Left ventricle myocardium inferior (tissue), 1 donor: Measurements from ENCODE around the gene SRPRA. TPM values are rescaled to one million over a fixed set of nuclear protein-coding genes. Genes with fewer than 3 reads are reported as not detected.

Experiments
- DNase-seq: peaks from one replicate; pipeline ENCODE4 v3.0.0-alpha.2; 2020
- H3K27ac ChIP-seq: fragments of 200-600 bp; replicated peaks from 2 replicates; pipeline ENCODE4 v1.8.0; 2021
- H3K27me3 ChIP-seq: fragments of 200-600 bp; 2 replicates; pipeline ENCODE4 v1.8.0; 2021; ENCODE audit warnings: low read depth
- H3K36me3 ChIP-seq: fragments of 200-600 bp; 2 replicates; pipeline ENCODE4 v1.8.0; 2021
- H3K4me1 ChIP-seq: fragments of 200-600 bp; 2 replicates; pipeline ENCODE4 v1.8.0; 2021
- H3K4me3 ChIP-seq: fragments of 200-600 bp; 2 replicates; pipeline ENCODE4 v1.8.0; 2021; ENCODE audit warnings: mild to moderate bottlenecking, moderate library complexity
- H3K9me3 ChIP-seq: fragments of 200-600 bp; replicated peaks from 2 replicates; pipeline ENCODE4 v1.8.0; 2021
- intact Hi-C: fragments of 100-400 bp; cut with micrococcal nuclease; formaldehyde crosslinking; loops from one replicate; pipeline ENCODE4 v1.11.0; 2022
- total RNA-seq: library from RNA; stranded (reverse); fragmentation: NEBNext Ultra II Directional; extraction: Animal tissue kit (Norgen Biotek cat#: 25700); gene quantifications from one replicate; pipeline ENCODE4 v1.2.1, GENCODE V29; 2021
- TF ChIP-seq, protein P1 (sequence below): fragments of 200-600 bp; IDR thresholded peaks from 2 replicates; pipeline ENCODE4 v1.8.0; 2021; ENCODE audit warnings: antibody characterized with exemption, mild to moderate bottlenecking, borderline replicate concordance
- donor health status: DM: no; HTN: yes; CAD: no; lungs with severe emphysema.

The SRPRA gene
- total RNA-seq, 1 donor from 2014 or later: 64.2 TPM

DNA sequence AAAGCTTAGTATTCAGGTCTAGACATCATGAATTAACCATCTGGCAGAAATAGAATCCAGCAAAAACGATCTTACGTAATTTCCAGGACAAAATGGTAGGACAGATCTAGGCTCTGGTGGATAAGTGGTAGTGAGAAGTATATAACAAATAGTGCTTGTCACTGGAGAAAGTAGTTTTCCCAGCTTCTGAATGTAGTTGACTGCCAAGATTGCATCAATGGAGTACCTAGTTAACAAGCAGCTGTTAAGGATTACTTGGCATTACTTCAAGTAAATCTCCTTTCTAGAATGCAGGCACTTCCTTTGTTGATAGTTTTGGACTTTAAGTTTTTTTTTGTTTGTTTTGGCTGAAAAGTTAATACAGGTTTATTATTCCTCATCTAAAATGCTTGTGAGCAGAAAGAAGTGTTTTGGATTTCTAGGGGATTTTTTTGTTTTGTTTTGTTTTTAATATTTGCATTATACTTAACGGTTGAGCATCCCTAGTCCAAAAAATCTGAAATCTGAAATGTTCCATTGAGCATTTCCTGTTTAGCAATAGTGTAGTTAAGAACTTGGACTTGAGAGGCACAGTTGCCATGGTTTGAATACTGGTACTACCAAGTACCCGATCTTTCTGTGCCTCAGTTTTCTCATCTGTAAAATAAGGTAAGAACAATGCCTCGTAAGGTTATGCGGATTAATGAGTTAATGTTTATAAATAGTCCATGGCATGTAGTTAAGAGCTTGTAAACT lies 36.8 kb downstream of the SRPRA start:
- no peak overlapping the region for H3K4me3 ChIP-seq
- peak overlapping the region; percentile 15 for H3K27ac ChIP-seq
- no peak for DNase-seq
- intact Hi-C loops: no loop called here
- H3K4me1 ChIP-seq: peaks cover 30% of the 10 kb centered on the region
- TF ChIP-seq, protein P1, sequence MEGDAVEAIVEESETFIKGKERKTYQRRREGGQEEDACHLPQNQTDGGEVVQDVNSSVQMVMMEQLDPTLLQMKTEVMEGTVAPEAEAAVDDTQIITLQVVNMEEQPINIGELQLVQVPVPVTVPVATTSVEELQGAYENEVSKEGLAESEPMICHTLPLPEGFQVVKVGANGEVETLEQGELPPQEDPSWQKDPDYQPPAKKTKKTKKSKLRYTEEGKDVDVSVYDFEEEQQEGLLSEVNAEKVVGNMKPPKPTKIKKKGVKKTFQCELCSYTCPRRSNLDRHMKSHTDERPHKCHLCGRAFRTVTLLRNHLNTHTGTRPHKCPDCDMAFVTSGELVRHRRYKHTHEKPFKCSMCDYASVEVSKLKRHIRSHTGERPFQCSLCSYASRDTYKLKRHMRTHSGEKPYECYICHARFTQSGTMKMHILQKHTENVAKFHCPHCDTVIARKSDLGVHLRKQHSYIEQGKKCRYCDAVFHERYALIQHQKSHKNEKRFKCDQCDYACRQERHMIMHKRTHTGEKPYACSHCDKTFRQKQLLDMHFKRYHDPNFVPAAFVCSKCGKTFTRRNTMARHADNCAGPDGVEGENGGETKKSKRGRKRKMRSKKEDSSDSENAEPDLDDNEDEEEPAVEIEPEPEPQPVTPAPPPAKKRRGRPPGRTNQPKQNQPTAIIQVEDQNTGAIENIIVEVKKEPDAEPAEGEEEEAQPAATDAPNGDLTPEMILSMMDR: no peak
- no peaks in the 10 kb centered on the region for H3K27me3 ChIP-seq
- no peaks in the 10 kb centered on the region for H3K9me3 ChIP-seq
- peaks cover 17% of the 10 kb centered on the region for H3K36me3 ChIP-seq

DNA sequence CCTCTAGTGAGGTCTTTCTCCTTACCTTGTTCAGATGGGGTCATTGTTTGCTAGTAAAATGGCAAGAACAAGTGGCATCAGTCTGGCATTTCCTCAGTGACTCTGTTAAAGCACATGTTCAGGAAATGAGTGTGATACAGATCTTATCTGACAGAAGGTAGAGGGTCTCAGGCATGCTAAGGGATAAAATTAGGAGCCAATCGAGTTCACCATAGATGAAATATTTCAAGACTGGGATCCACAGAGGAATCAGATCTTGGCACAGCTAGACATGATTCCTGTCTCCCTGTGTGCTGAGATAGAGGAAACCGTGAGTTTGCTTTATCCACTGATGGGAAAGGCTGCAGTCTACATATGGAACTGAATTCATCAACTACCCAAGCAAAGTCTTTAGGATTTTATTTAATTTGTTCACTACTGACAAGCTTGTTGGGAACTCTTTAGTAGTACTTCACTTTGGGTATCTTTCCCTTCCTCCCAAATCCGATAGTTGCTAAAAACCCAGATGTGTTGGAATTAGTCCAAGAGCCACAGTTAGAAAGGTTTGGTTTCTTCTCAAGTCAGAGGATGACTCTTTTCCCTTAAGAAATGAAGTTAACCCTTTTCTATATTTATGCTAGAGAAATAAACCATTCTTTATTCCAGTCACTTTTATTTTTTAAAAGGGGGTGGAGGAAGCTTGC lies 38.7 kb downstream of the SRPRA start:
- TF ChIP-seq, protein P1: no peak
- peak overlapping the region; percentile 41 for H3K27ac ChIP-seq
- intact Hi-C loops: no loop called here
- H3K36me3 ChIP-seq: peaks cover under 1% of the 10 kb centered on the region
- DNase-seq: no peak
- no peak overlapping the region for H3K4me3 ChIP-seq
- no peaks in the 10 kb centered on the region for H3K9me3 ChIP-seq
- H3K4me1 ChIP-seq: peaks cover 30% of the 10 kb centered on the region
- no peaks in the 10 kb centered on the region for H3K27me3 ChIP-seq

DNA sequence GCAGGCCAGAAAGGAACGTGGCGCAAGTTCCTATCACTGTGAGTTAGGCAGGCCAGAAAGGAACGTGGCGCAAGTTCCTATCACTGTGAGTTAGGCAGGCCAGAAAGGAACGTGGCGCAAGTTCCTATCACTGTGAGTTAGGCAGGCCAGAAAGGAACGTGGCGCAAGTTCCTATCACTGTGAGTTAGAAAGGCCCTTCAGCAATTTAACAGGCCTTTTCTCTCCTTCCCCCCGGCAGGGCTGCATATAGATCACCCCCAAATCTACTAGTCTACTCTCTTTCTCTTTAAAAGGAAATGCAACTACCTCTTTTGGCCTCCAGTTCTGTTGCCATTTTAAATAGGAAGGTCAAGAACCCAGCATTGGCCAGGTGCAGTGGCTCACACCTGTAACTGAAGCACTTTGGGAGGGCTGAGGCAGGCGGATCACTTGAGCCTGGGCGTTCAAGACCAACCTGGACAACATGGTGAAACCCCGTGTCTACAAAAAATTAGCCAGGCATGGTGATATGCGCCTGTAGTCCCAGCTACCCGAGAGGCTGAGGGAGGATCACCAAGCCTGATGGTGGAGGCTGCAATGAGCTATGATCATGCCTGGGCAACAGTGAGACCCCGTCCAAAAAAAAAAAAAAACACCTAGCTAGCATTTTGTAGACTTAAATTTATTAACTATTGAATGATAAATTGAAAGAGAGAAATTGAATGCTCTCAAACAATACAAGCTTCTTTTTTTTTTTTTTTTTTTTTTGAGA lies 42.2 kb downstream of the SRPRA start:
- Histone ChIP-seq H3K36me3 (no peaks in the 10 kb centered on the region), H3K4me3 (no peak overlapping the region), H3K27me3 (no peaks in the 10 kb centered on the region), H3K9me3 (no peaks in the 10 kb centered on the region), H3K4me1 (peaks cover 21% of the 10 kb centered on the region), H3K27ac (peak overlapping the region; percentile 28)
- TF ChIP-seq, protein P1: no peak
- intact Hi-C loops: no loop called here
- no peak for DNase-seq

DNA sequence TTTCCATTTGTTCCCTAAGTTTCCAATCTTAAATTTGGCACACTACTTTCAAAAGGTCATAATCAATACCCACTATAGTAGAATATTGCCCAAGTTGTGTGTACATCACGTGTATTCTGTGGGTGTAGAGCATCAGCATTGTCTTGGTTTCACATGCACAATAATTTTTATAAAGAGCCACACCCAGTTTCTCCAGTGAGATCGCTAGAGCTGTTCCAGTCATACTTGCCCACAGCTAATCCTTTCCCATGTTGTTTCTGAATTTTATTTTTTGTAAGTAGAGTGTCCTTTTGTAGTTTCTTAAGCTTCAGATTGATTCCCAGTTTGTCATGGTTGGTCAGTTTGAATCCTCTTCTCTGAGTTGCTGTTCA lies 43.4 kb downstream of the SRPRA start:
- Histone ChIP-seq H3K9me3 (no peaks in the 10 kb centered on the region), H3K4me3 (no peak overlapping the region), H3K36me3 (no peaks in the 10 kb centered on the region), H3K4me1 (peaks cover 9% of the 10 kb centered on the region), H3K27me3 (no peaks in the 10 kb centered on the region), H3K27ac (no peak overlapping the region)
- intact Hi-C loops: no loop called here
- TF ChIP-seq, protein P1: no peak
- no peak for DNase-seq

DNA sequence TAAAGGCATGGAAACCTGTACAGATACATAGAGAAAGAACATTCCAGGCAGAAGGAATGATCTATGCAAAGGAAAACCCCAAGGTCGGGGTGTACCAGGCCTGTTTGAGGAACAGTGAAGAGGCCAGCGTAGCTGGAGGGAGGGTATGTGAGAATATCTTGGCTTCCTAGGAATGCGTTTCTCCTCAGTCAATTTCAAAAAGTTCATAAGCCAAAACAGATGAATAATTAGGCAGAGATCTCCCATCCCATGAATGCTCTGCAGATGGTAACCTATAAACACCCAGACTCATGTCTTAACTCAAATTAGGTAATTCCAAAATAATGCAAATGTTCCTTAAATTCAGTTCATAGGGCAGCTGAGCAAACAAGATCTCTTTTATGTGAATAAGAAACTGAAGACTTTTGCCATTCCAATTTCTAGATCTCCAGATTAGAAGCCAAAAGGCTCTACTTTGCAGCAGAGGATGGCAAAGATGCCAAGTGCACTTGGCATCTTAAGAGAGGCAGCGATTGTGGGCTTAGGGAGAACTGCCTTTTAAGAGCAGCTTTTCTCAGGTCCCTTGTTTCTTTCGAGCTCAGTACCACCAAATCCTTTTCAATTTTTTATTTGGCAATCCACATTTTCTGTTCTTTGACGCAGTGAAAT lies 43.9 kb downstream of the SRPRA start:
- DNase-seq: no peak
- H3K27ac ChIP-seq: no peak overlapping the region

More for the DNA sequence above, 43.9 kb downstream of the SRPRA start:
- peaks cover 4% of the 10 kb centered on the region for H3K4me1 ChIP-seq
- H3K36me3 ChIP-seq: no peaks in the 10 kb centered on the region
- intact Hi-C loops: no loop called here
- no peak overlapping the region for H3K4me3 ChIP-seq
- TF ChIP-seq, protein P1: no peak
- H3K27me3 ChIP-seq: no peaks in the 10 kb centered on the region
- no peaks in the 10 kb centered on the region for H3K9me3 ChIP-seq
